K562 (cell line): Measurements from ENCODE around the gene ARHGAP42. TPM values are rescaled to one million over a fixed set of nuclear protein-coding genes. Genes with fewer than 3 reads are reported as not detected.

Source experiments
- ARNT ChIP-seq, 2 experiments: fragments of 450-650 bp; IDR thresholded peaks; 2 replicates each; pipeline ENCODE4 v1.6.1; 2016; ENCODE audit warnings: mild to moderate bottlenecking in 1 of 2
- CSDE1 ChIP-seq, 2 experiments: fragments of 450-650 bp; IDR thresholded peaks; 2 replicates each; pipeline ENCODE4 v1.6.1; 2016; ENCODE audit warnings: mild to moderate bottlenecking in 1 of 2
- DNMT1 ChIP-seq: fragments of 450-650 bp; IDR thresholded peaks from 2 replicates; pipeline ENCODE4 v1.6.1; 2016; ENCODE audit warnings: antibody characterized with exemption, mild to moderate bottlenecking
- ELF2 ChIP-seq: fragments of 250-450 bp; sonication (Bioruptor Pico); IDR thresholded peaks from 2 replicates; pipeline ENCODE4 v1.5.0; 2021; ENCODE audit warnings: mild to moderate bottlenecking
- HDGF ChIP-seq: fragments of 450-650 bp; IDR thresholded peaks from 2 replicates; pipeline ENCODE4 v1.6.1; 2016
- HNRNPK ChIP-seq: fragments of 200-400 bp; formaldehyde crosslinking; IDR thresholded peaks from one replicate; pipeline ENCODE4 v1.6.1; 2018; ENCODE audit warnings: mild to moderate bottlenecking, low read depth, low read length; ENCODE audit not compliant: poor library complexity, severe bottlenecking
- HNRNPL ChIP-seq: fragments of 200-400 bp; formaldehyde crosslinking; IDR thresholded peaks from 2 replicates; pipeline ENCODE4 v1.6.1; 2017; ENCODE audit warnings: low read depth, mild to moderate bottlenecking, low read length
- IRF2 ChIP-seq: sonication (generic); formaldehyde crosslinking; IDR thresholded peaks from 2 replicates; pipeline ENCODE4 v1.8.1; 2022; ENCODE audit warnings: mild to moderate bottlenecking, missing genetic modification reagents
- MAFF ChIP-seq: IDR thresholded peaks from 2 replicates; pipeline ENCODE4 v1.6.1; 2012; ENCODE audit warnings: low read length, improper control_type of control experiment
- MCM2 ChIP-seq: fragments of 450-650 bp; IDR thresholded peaks from 2 replicates; pipeline ENCODE4 v1.6.1; 2017; ENCODE audit warnings: low read depth, mild to moderate bottlenecking
- MTA3 ChIP-seq: fragments of 450-650 bp; formaldehyde crosslinking; IDR thresholded peaks from 2 replicates; pipeline ENCODE4 v1.6.1; 2017; ENCODE audit warnings: mild to moderate bottlenecking, borderline replicate concordance
- PBX2 ChIP-seq, 2 experiments: IDR thresholded peaks in 1 of 2; conservative IDR thresholded peaks in 1 of 2; 2 replicates each; pipeline ENCODE4 v1.6.1; 2016; ENCODE audit warnings: low read depth in 2 of 2, mild to moderate bottlenecking in 1 of 2, missing compliant biosample characterization in 1 of 2, missing genetic modification characterization in 1 of 2, moderate library complexity in 1 of 2
- SIX5 ChIP-seq, 2 experiments: IDR thresholded peaks; 2 replicates each; pipeline ENCODE4 v1.6.1; 2011; ENCODE audit warnings: low read length in 2 of 2, borderline replicate concordance in 1 of 2, low read depth in 1 of 2, mild to moderate bottlenecking in 1 of 2, moderate library complexity in 1 of 2; ENCODE audit not compliant: insufficient read depth in 1 of 2
- SMARCC2 ChIP-seq: fragments of 450-650 bp; IDR thresholded peaks from 2 replicates; pipeline ENCODE4 v1.6.1; 2017; ENCODE audit warnings: antibody characterized with exemption, moderate library complexity, mild to moderate bottlenecking, low read depth
- TBL1XR1 ChIP-seq, 2 experiments: IDR thresholded peaks; 2 replicates each; pipeline ENCODE4 v1.6.1; 2012; ENCODE audit warnings: improper control_type of control experiment in 2 of 2, low read length in 2 of 2, mild to moderate bottlenecking in 1 of 2
- TCF7 ChIP-seq: sonication (generic); IDR thresholded peaks from 2 replicates; pipeline ENCODE4 v1.6.1; 2016; ENCODE audit warnings: antibody characterized with exemption, borderline replicate concordance
- XRCC5 ChIP-seq: fragments of 200-400 bp; formaldehyde crosslinking; IDR thresholded peaks from 2 replicates; pipeline ENCODE4 v1.6.1; 2017; ENCODE audit warnings: low read depth, mild to moderate bottlenecking, low read length
- ZBTB34 ChIP-seq: fragments of 250-450 bp; sonication (Bioruptor Pico); IDR thresholded peaks from 2 replicates; pipeline ENCODE4 v1.8.0; 2021; ENCODE audit warnings: mild to moderate bottlenecking, moderate library complexity
- ZNF12 ChIP-seq: sonication (generic); formaldehyde crosslinking; IDR thresholded peaks from 2 replicates; pipeline ENCODE4 v1.4.0; 2020; ENCODE audit warnings: mild to moderate bottlenecking, missing genetic modification reagents
- ZNF140 ChIP-seq: fragments of 250-450 bp; sonication (Bioruptor Pico); IDR thresholded peaks from 2 replicates; pipeline ENCODE4 v1.8.0; 2021; ENCODE audit warnings: moderate library complexity, mild to moderate bottlenecking, inconsistent platforms
- ZNF324 ChIP-seq: fragments of 250-450 bp; sonication (Bioruptor Pico); IDR thresholded peaks from 2 replicates; pipeline ENCODE4 v1.4.0; 2020; ENCODE audit warnings: mild to moderate bottlenecking
- ZNF354B ChIP-seq: fragments of 250-450 bp; sonication (Bioruptor Pico); IDR thresholded peaks from 2 replicates; pipeline ENCODE4 v1.4.0; 2020
- ZNF436 ChIP-seq: fragments of 250-450, 450-650 bp; sonication (Bioruptor Pico); formaldehyde crosslinking; IDR thresholded peaks from 2 replicates; pipeline ENCODE4 v1.7.0; 2020; ENCODE audit warnings: mild to moderate bottlenecking
- ZNF780A ChIP-seq: fragments of 250-450 bp; sonication (Bioruptor Pico); IDR thresholded peaks from 2 replicates; pipeline ENCODE4 v1.5.0; 2021; ENCODE audit warnings: mild to moderate bottlenecking
- polyA plus RNA-seq, 8 experiments: library from polyadenylated mRNA; depleted of rRNA in 4 of 8; stranded (reverse) in 5 of 8; unstranded in 3 of 8; fragments of >200 nt; fragmentation: Nextera tagmentation in 2 of 8; fragmentation: Illumina TruSeq in 1 of 8; extraction: Ambion mirVana in 2 of 8; extraction: Trizol in 1 of 8; gene quantifications; 2 replicates each; pipeline versions ENCODE4 v1.2.1 to v1.2.3, GENCODE V29; 2011 to 2014; ENCODE audit warnings: inconsistent platforms in 1 of 8, missing spikeins in 1 of 8
- total RNA-seq, 7 experiments: library from RNA; depleted of rRNA in 6 of 7; stranded (reverse); fragments of >200 nt in 6 of 7; fragmentation: Illumina TruSeq in 2 of 7; extraction: Trizol in 2 of 7; gene quantifications; 2 replicates each; pipeline versions ENCODE4 v1.2.1 to v1.2.3, GENCODE V29; 2011 to 2021; ENCODE audit warnings: low replicate concordance in 1 of 7
- TF ChIP-seq, protein P1 (sequence below): sonication (generic); formaldehyde crosslinking; IDR thresholded peaks from 2 replicates; pipeline ENCODE4 v1.8.0; 2022; ENCODE audit warnings: missing genetic modification reagents, mild to moderate bottlenecking, borderline replicate concordance

ARHGAP42 gene
- total and polyA plus RNA-seq, 9 of the 15 experiments (the other 6 are each of a cell fraction or from before 2014, with no cell fraction given): 0.95 to 6.1 (median 2.4) TPM

DNA sequence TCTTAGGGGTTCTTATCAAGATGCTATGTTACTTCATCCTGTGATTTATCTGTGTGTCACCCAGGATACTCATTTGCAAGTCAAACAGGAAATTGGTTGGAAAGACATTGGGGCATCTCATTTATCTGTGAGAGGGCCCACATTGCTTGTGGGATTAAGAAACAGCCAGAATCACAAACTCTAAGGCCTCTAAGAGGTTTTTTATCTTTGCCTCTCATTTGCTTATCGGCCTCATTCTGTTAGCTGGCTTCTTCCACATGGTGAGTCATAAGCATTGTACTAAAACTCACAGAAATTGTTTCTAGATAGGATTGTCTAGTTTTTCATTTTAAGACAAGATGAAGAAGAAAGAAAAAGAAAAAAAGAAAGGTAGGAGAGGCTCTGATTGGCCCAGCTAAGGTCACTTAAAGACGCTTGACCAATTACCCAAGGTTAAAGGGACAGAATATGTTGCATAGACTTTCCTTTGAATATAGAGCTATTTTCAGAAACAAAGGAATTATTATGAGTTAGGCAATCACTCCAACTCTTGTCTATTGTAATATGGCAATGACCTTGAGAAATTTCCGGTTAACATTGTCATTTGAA is 121.9 kb downstream of the ARHGAP42 start (continued):
- TF ChIP-seq, protein P1, sequence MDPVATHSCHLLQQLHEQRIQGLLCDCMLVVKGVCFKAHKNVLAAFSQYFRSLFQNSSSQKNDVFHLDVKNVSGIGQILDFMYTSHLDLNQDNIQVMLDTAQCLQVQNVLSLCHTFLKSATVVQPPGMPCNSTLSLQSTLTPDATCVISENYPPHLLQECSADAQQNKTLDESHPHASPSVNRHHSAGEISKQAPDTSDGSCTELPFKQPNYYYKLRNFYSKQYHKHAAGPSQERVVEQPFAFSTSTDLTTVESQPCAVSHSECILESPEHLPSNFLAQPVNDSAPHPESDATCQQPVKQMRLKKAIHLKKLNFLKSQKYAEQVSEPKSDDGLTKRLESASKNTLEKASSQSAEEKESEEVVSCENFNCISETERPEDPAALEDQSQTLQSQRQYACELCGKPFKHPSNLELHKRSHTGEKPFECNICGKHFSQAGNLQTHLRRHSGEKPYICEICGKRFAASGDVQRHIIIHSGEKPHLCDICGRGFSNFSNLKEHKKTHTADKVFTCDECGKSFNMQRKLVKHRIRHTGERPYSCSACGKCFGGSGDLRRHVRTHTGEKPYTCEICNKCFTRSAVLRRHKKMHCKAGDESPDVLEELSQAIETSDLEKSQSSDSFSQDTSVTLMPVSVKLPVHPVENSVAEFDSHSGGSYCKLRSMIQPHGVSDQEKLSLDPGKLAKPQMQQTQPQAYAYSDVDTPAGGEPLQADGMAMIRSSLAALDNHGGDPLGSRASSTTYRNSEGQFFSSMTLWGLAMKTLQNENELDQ (CRISPR knock-in tag): no peak
- TF ChIP-seq ZNF324 (CRISPR knock-in tag) (no peak), HNRNPK (no peak), ARNT (IDR thresholded peaks at IDR 0.05) (0 out of 4 replicates have a peak, but pooled peaks of 1 of the 2 experiments have one; percentile 48), ZNF354B (CRISPR knock-in tag) (no peak), XRCC5 (no peak), MTA3 (no peak), ZNF12 (CRISPR knock-in tag) (no peak), DNMT1 (no peak), HNRNPL (no peak), ZNF140 (CRISPR knock-in tag) (no peak), TCF7 (no peak), ELF2 (CRISPR knock-in tag) (no peak), SMARCC2 (peak; percentile 91), IRF2 (CRISPR knock-in tag) (no peak), ZNF780A (no peak), SIX5 (IDR thresholded peaks at IDR 0.05; ENCODE audit: borderline replicate concordance in 1 of 2, insufficient read depth in 1 of 2, low read depth in 1 of 2, low read length in 2 of 2) (no peak), HDGF (no peak), PBX2 (CRISPR knock-in tag; IDR thresholded peaks at IDR 0.05; ENCODE audit: low read depth) (no peak), PBX2 (tag; conservative IDR thresholded peaks at IDR 0.05; ENCODE audit: low read depth) (peak; percentile 70), ZBTB34 (CRISPR knock-in tag) (no peak), MCM2 (no peak), ZNF436 (no peak), MAFF (no peak), CSDE1 (IDR thresholded peaks at IDR 0.05) (no peak), TBL1XR1 (IDR thresholded peaks at IDR 0.05; ENCODE audit: low read length in 2 of 2) (peak in 1 of 2 experiments; percentile 77; a peak in 1 of 4 replicates)
